Fibroblast of lung (primary cell): Measurements from ENCODE around the gene SLC6A7.

Experiments
- EZH2 ChIP-seq: IDR thresholded peaks from 2 replicates; pipeline ENCODE4 v1.5.1; 2012; ENCODE audit warnings: low read length, control low read depth, mild to moderate bottlenecking; ENCODE audit errors: missing control alignments
- TF ChIP-seq, protein P1 (sequence below), 2 donors: IDR thresholded peaks in 1 of 2; conservative IDR thresholded peaks in 1 of 2; 1 replicate in 1 of 2; 2 replicates in 1 of 2; pipeline ENCODE4 v1.5.1; 2011 to 2012; ENCODE audit warnings: low read length in 2 of 2, control low read depth in 1 of 2, inconsistent platforms in 1 of 2, low read depth in 1 of 2, mild to moderate bottlenecking in 1 of 2

DNA sequence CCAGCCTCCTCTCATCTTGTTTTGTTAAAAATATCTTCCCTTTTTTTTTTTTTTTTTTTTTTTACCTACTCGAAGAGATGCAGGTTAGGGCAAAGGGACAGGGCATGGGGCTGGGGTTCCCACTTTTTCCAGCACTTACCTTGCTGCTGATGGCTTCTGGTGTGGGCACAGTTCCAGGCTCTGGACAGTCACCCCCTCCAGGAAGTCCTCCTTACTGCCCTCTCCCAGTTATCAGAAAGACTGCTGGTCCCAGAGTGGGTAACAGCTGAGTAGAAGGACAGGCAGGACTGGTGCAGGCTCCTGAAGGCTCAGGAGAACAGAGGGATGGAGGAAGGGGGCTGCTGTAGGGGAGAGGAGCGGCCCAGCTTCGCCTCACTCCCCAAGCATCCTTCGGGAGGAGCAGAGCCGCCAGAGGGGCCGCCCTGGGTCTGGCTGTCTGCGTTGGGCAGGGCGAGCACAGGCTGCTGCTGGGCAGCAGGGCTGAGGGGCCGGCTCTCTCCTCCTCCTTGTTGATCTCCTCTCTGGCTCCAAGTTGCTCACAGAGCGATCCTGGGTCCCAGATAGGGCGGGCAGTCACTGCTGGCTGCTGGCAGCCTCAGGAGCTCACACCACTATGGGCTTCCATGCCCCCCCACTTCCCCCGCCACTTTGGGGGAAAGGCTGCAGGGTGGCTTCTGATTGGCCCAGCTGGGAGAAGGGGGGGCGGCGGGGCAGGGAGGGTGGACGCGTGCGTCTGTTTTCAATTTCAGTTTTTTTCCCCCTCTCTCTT is 34.4 kb upstream of the SLC6A7 start, which contains the start of gene PDGFRB:
- TF ChIP-seq, protein P1, sequence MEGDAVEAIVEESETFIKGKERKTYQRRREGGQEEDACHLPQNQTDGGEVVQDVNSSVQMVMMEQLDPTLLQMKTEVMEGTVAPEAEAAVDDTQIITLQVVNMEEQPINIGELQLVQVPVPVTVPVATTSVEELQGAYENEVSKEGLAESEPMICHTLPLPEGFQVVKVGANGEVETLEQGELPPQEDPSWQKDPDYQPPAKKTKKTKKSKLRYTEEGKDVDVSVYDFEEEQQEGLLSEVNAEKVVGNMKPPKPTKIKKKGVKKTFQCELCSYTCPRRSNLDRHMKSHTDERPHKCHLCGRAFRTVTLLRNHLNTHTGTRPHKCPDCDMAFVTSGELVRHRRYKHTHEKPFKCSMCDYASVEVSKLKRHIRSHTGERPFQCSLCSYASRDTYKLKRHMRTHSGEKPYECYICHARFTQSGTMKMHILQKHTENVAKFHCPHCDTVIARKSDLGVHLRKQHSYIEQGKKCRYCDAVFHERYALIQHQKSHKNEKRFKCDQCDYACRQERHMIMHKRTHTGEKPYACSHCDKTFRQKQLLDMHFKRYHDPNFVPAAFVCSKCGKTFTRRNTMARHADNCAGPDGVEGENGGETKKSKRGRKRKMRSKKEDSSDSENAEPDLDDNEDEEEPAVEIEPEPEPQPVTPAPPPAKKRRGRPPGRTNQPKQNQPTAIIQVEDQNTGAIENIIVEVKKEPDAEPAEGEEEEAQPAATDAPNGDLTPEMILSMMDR (conservative IDR thresholded peaks at IDR 0.05 in 1 of 2, IDR thresholded peaks at IDR 0.05 in 1 of 2; ENCODE audit: low read depth in 1 of 2, low read length in 2 of 2), result peak; percentile 13 to 17
- TF ChIP-seq EZH2, result no peak
